Measurements from ENCODE around the gene RNF213.

The RNF213 gene

DNA sequence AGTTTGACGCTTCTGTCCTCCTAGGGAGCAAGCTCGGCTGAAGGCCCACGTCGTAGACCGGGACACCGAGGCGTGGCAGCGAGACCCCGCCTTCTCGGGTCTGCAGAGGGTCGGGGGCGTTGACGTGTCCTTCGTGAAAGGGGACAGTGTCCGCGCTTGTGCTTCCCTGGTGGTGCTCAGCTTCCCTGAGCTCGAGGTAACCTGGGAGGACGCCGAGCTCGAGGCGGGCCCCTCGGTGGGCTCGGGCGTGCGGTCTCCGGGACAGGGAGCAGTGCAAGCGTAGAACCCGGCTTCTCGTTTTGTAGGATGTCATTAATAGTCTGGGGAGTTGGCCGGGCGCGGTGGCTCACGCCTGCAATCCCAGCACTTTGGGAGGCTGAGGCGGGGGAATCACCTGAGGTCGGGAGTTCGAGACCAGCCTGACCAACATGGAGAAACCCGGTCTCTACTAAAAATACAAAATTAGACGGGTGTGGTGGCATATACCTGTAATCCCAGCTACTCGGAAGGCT lies 155.0 kb downstream of the RNF213 start:
- peak overlapping the region; percentile 83 to 97 (median 96) for H3K27ac Mint-ChIP-seq
- peaks cover 37% of the 10 kb centered on the region for H3K4me1 Mint-ChIP-seq
- H3K36me3 Mint-ChIP-seq (ENCODE audit: low read depth) = peaks cover 21% of the 10 kb centered on the region
- peaks cover 12% of the 10 kb centered on the region for H3K27me3 Mint-ChIP-seq (ENCODE audit: low read depth)
- no peaks in the 10 kb centered on the region for H3K9me3 Mint-ChIP-seq
- peak overlapping the region; percentile 86 to 95 (median 90) for H3K4me3 Mint-ChIP-seq
- TF ChIP-seq CTCF (IDR thresholded peaks at IDR 0.05; ENCODE audit: unreplicated experiment in 3 of 3) = no peak

GRCh38 chr17:80416260-80416939 lies 155.7 kb downstream of the RNF213 start:
- Mint-ChIP-seq H3K9me3 (no peaks in the 10 kb centered on the region), H3K4me3 (peak overlapping the region; percentile 86 to 95 (median 90)), H3K27ac (peak overlapping the region in 2 of 3 experiments; percentile 34 to 90), H3K27me3 (ENCODE audit: low read depth) (peaks cover 12% of the 10 kb centered on the region), H3K4me1 (peaks cover 37% of the 10 kb centered on the region), H3K36me3 (ENCODE audit: low read depth) (peaks cover 21% of the 10 kb centered on the region)
- no peak for TF ChIP-seq CTCF (IDR thresholded peaks at IDR 0.05; ENCODE audit: unreplicated experiment in 3 of 3)

DNA sequence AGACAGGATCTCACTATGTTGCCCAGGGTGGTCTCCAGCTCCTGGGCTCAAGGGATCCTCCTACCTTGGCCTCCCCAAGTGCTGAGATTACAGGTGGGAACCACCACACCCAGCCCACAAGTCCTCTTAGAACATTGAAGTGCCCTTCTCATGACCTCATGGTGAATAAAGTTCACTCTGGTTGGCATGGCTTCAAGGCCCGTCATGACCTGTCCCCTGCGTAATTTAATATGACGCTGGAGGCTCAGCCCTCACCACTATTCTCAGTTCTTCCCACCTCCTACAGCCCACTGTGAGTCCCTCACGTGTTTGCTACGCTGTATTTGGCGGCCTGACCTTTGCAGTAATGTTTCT lies 156.3 kb downstream of the RNF213 start:
- no peak for TF ChIP-seq CTCF (IDR thresholded peaks at IDR 0.05; ENCODE audit: unreplicated experiment in 3 of 3)
- H3K4me3 Mint-ChIP-seq = peak overlapping the region; percentile 86 to 95 (median 90)
- H3K4me1 Mint-ChIP-seq = peaks cover 37% of the 10 kb centered on the region
- peaks cover 21% of the 10 kb centered on the region for H3K36me3 Mint-ChIP-seq (ENCODE audit: low read depth)
- H3K27ac Mint-ChIP-seq = peak overlapping the region in 2 of 3 experiments; percentile 22 to 69
- no peaks in the 10 kb centered on the region for H3K9me3 Mint-ChIP-seq
- H3K27me3 Mint-ChIP-seq (ENCODE audit: low read depth) = peaks cover 12% of the 10 kb centered on the region

DNA sequence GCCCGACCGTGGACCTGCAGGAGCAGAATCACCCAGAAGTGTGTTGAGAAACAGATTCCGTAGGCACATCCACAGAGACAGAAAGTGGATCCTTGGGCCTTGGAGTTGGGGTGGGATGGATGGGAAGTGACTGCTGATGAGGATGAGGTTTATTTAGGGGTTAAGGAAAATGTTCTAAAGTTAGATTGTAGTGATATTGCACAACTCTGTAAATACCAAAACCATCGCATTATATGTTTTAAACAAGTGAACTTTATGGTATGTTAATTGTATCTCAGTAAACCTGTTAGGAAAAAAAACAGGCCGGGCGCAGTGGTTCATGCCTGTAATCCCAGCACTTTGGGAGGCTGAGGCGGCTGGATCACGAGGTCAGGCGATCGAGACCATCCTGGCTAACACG lies 157.9 kb downstream of the RNF213 start:
- Mint-ChIP-seq H3K4me3 (peak overlapping the region in 2 of 3 experiments; percentile 90 to 95), H3K9me3 (no peaks in the 10 kb centered on the region), H3K27me3 (ENCODE audit: low read depth) (peaks cover 10% of the 10 kb centered on the region), H3K36me3 (ENCODE audit: low read depth) (peaks cover 21% of the 10 kb centered on the region), H3K4me1 (peaks cover 31% of the 10 kb centered on the region), H3K27ac (no peak overlapping the region)
- TF ChIP-seq CTCF (IDR thresholded peaks at IDR 0.05; ENCODE audit: unreplicated experiment in 3 of 3) = no peak

GRCh38 chr17:80419255-80419654 lies 158.6 kb downstream of the RNF213 start:
- H3K27ac Mint-ChIP-seq = no peak overlapping the region
- peaks cover 4% of the 10 kb centered on the region for H3K27me3 Mint-ChIP-seq (ENCODE audit: low read depth)
- H3K4me3 Mint-ChIP-seq = peak overlapping the region; percentile 55 to 64 (median 63)
- peaks cover 24% of the 10 kb centered on the region for H3K4me1 Mint-ChIP-seq
- peaks cover 21% of the 10 kb centered on the region for H3K36me3 Mint-ChIP-seq (ENCODE audit: low read depth)
- no peaks in the 10 kb centered on the region for H3K9me3 Mint-ChIP-seq
- no peak for TF ChIP-seq CTCF (IDR thresholded peaks at IDR 0.05; ENCODE audit: unreplicated experiment in 3 of 3)
